ENCODE results near the gene SIK3. TPM values are rescaled to one million over a fixed set of nuclear protein-coding genes. Genes with fewer than 3 reads are reported as not detected.
"Not testable (repeated sequence)": the region's sequence is repeated elsewhere in the genome, so short reads cannot be mapped to it uniquely, and the experiment has no call there.

The SIK3 gene
- total and polyA plus RNA-seq, 4 donors, result 6.4 to 64.2 (median 39.0) TPM

DNA sequence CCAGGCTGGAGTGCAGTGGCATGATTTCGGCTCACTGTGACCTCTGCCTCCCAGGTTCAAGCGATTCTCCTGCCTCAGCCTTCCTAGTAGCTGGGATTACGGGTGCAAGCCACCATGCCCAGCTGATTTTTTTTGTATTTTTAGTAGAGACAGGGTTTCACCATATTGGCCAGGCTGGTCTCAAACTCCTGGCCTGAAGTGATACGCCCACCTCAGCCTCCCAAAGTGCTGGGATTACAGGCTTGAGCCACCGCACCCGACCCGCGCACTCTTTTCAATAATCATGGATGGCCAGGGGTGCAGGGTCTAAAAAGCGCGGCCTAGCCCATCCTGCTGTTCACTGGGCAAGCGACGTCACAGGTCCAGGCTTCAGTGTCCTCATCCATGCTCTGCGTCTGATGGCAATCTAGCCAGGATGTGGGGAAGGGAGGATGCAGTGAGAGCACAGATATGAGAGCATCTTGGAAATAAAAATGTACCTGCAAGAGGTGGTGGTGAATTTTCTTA, 263.6 kb downstream of the SIK3 start:
- intact Hi-C loops (cut with DNase I), result loop anchor here in 1 of 2 donors (5.0 kb wide), 1 partner anchor 47 kb away; the partner anchor contains the start of gene ZPR1
- H3K4me3 ChIP-seq (ENCODE audit: low read length in 2 of 2), result not testable (repeated sequence)

DNA sequence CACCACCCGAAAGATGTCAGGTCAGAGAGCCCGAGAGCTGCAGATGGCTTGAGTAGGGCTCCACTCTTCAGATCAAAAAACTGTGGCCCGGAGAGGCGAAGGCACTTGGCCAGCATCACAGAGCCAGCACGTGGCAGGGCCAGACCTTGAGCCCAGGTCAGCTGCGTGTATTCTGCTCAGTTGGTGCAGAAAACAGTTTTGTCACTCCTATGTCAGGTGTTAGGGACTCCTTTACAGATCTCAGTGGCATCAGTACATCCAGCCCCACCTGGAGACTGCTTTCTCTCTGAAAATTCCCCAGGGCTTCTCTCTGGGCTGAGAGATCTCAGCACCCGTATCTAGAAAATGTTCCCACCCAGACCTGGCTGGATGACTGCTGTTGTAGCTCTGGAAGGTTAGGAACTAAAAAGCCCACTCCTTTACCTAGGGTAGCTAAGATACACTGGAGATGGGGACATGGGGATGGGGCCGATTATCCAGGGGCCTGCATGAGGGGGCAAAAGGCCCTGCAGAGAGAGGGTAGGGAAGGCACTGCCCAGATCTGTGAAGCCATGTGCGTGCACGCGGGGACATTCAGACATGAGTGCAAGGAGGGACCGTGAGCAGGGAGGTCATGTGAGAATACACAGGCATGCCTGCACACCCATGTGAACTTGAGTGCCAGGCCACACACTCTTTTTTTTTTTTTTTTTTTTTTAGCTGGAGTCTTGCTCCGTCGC, 264.3 kb downstream of the SIK3 start:
- WGBS, 2 donors, result 93 to 94% methylated on average over 14 of the region's 14 CpGs
- H3K27me3 ChIP-seq (ENCODE audit: control insufficient read depth in 1 of 2, insufficient read depth in 2 of 2, low read length in 1 of 2), result no peaks in the 10 kb centered on the region
- ATAC-seq (ENCODE audit: low FRiP score) (no peak), DNase-seq (no peak)
- no peak overlapping the region for H3K27ac ChIP-seq (ENCODE audit: low read depth in 1 of 2, low read length in 2 of 2)
- H3K36me3 ChIP-seq (ENCODE audit: control insufficient read depth in 1 of 2, insufficient read depth in 2 of 2, low read length in 1 of 2), result no peaks in the 10 kb centered on the region
- H3K4me1 ChIP-seq (ENCODE audit: control insufficient read depth in 1 of 2, insufficient read depth in 2 of 2, low read length in 2 of 2), result no peaks in the 10 kb centered on the region
- no peak overlapping the region for H3K4me3 ChIP-seq (ENCODE audit: low read length in 2 of 2)
- intact Hi-C loops (cut with DNase I), result no loop called here
- H3K9me3 ChIP-seq (ENCODE audit: control insufficient read depth, low read length), result no peaks in the 10 kb centered on the region

More for the DNA sequence above, 263.6 kb downstream of the SIK3 start:
- not testable (repeated sequence) for H3K4me1 ChIP-seq (ENCODE audit: control insufficient read depth in 1 of 2, insufficient read depth in 2 of 2, low read length in 2 of 2); H3K27ac ChIP-seq (ENCODE audit: low read depth in 1 of 2, low read length in 2 of 2); H3K9me3 ChIP-seq (ENCODE audit: control insufficient read depth, low read length); ATAC-seq (ENCODE audit: low FRiP score); DNase-seq; H3K36me3 ChIP-seq (ENCODE audit: control insufficient read depth in 1 of 2, insufficient read depth in 2 of 2, low read length in 1 of 2); H3K27me3 ChIP-seq (ENCODE audit: control insufficient read depth in 1 of 2, insufficient read depth in 2 of 2, low read length in 1 of 2)
- 80 to 83% methylated on average over 13 of the region's 13 CpGs for WGBS, 2 donors

DNA sequence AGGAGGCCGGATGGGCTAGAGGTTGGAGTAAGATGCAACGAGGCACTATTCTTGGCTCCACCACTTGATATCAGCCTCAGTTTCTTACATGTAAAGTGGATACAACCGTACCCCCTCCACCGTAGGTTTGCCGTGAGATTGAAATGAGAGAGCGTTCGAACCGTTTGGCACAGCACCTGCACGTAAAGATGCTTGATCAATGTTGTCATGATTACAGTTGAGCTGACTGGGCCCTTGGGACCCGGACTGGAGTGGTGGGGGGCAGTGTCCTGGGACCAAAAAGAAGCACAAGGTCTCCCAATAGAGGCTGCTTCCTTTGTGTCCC, 264.8 kb downstream of the SIK3 start:
- Histone ChIP-seq H3K4me1 (ENCODE audit: control insufficient read depth in 1 of 2, insufficient read depth in 2 of 2, low read length in 2 of 2) (no peaks in the 10 kb centered on the region), H3K4me3 (ENCODE audit: low read length in 2 of 2) (no peak overlapping the region), H3K36me3 (ENCODE audit: control insufficient read depth in 1 of 2, insufficient read depth in 2 of 2, low read length in 1 of 2) (no peaks in the 10 kb centered on the region), H3K27me3 (ENCODE audit: control insufficient read depth in 1 of 2, insufficient read depth in 2 of 2, low read length in 1 of 2) (no peaks in the 10 kb centered on the region), H3K27ac (ENCODE audit: low read depth in 1 of 2, low read length in 2 of 2) (no peak overlapping the region), H3K9me3 (ENCODE audit: control insufficient read depth, low read length) (no peaks in the 10 kb centered on the region)
- DNase-seq (no peak), ATAC-seq (ENCODE audit: low FRiP score) (no peak)
- 95 to 96% methylated on average over 10 of the region's 10 CpGs for WGBS, 2 donors
- intact Hi-C loops (cut with DNase I), result no loop called here

DNA sequence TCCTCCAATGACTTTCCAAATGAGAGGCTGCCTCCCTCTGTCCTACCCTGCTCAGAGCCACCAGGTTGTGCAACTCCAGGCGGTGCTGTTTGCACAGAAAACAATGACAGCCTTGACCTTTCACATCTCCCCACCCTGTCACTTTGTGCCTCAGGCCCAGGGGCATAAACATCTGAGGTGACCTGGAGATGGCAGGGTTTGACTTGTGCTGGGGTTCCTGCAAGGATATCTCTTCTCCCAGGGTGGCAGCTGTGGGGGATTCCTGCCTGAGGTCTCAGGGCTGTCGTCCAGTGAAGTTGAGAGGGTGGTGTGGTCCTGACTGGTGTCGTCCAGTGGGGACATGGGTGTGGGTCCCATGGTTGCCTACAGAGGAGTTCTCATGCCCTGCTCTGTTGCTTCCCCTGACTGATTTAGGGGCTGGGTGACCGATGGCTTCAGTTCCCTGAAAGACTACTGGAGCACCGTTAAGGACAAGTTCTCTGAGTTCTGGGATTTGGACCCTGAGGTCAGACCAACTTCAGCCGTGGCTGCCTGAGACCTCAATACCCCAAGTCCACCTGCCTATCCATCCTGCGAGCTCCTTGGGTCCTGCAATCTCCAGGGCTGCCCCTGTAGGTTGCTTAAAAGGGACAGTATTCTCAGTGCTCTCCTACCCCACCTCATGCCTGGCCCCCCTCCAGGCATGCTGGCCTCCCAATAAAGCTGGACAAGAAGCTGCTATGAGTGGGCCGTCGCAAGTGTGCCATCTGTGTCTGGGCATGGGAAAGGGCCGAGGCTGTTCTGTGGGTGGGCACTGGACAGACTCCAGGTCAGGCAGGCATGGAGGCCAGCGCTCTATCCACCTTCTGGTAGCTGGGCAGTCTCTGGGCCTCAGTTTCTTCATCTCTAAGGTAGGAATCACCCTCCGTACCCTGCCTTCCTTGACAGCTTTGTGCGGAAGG, 265.6 kb downstream of the SIK3 start:
- DNase-seq (peak in 1 of 2 donors; percentile 57), ATAC-seq (ENCODE audit: low FRiP score) (no peak)
- intact Hi-C loops (cut with DNase I), result no loop called here
- Histone ChIP-seq H3K9me3 (ENCODE audit: control insufficient read depth, low read length) (no peaks in the 10 kb centered on the region), H3K4me3 (ENCODE audit: low read length in 2 of 2) (no peak overlapping the region), H3K27me3 (ENCODE audit: control insufficient read depth in 1 of 2, insufficient read depth in 2 of 2, low read length in 1 of 2) (no peaks in the 10 kb centered on the region), H3K27ac (ENCODE audit: low read depth in 1 of 2, low read length in 2 of 2) (no peak overlapping the region), H3K36me3 (ENCODE audit: control insufficient read depth in 1 of 2, insufficient read depth in 2 of 2, low read length in 1 of 2) (no peaks in the 10 kb centered on the region), H3K4me1 (ENCODE audit: control insufficient read depth in 1 of 2, insufficient read depth in 2 of 2, low read length in 2 of 2) (no peaks in the 10 kb centered on the region)
- 79 to 86% methylated on average over 12 to 13 of the region's 13 CpGs for WGBS, 2 donors

DNA sequence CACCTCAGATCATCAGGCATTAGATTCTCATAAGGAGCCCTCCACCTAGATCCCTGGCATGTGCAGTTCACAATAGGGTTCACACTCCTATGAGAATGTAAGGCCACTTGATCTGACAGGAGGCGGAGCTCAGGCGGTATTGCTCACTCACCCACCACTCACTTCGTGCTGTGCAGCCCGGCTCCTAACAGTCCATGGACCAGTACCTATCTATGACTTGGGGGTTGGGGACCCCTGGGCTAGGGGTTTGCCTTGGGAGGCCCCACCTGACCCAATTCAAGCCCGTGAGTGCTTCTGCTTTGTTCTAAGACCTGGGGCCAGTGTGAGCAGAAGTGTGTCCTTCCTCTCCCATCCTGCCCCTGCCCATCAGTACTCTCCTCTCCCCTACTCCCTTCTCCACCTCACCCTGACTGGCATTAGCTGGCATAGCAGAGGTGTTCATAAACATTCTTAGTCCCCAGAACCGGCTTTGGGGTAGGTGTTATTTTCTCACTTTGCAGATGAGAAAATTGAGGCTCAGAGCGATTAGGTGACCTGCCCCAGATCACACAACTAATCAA, 266.4 kb downstream of the SIK3 start:
- DNase-seq (no peak), ATAC-seq (ENCODE audit: low FRiP score) (no peak)
- Histone ChIP-seq H3K9me3 (ENCODE audit: control insufficient read depth, low read length) (no peaks in the 10 kb centered on the region), H3K27ac (ENCODE audit: low read depth in 1 of 2, low read length in 2 of 2) (no peak overlapping the region), H3K4me1 (ENCODE audit: control insufficient read depth in 1 of 2, insufficient read depth in 2 of 2, low read length in 2 of 2) (no peaks in the 10 kb centered on the region), H3K27me3 (ENCODE audit: control insufficient read depth in 1 of 2, insufficient read depth in 2 of 2, low read length in 1 of 2) (no peaks in the 10 kb centered on the region), H3K4me3 (ENCODE audit: low read length in 2 of 2) (no peak overlapping the region), H3K36me3 (ENCODE audit: control insufficient read depth in 1 of 2, insufficient read depth in 2 of 2, low read length in 1 of 2) (no peaks in the 10 kb centered on the region)
- intact Hi-C loops (cut with DNase I), result no loop called here
- WGBS, 2 donors, result 94 to 96% methylated on average over 7 of the region's 7 CpGs

DNA sequence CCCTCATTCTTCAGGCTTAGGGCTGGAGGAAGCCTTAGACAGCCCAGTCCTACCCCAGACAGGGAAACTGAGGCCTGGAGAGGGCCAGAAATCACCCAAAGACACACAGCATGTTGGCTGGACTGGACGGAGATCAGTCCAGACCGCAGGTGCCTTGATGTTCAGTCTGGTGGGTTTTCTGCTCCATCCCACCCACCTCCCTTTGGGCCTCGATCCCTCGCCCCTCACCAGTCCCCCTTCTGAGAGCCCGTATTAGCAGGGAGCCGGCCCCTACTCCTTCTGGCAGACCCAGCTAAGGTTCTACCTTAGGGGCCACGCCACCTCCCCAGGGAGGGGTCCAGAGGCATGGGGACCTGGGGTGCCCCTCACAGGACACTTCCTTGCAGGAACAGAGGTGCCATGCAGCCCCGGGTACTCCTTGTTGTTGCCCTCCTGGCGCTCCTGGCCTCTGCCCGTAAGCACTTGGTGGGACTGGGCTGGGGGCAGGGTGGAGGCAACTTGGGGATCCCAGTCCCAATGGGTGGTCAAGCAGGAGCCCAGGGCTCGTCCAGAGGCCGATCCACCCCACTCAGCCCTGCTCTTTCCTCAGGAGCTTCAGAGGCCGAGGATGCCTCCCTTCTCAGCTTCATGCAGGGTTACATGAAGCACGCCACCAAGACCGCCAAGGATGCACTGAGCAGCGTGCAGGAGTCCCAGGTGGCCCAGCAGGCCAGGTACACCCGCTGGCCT, 267.9 kb downstream of the SIK3 start:
- Histone ChIP-seq H3K4me1 (ENCODE audit: control insufficient read depth in 1 of 2, insufficient read depth in 2 of 2, low read length in 2 of 2) (no peaks in the 10 kb centered on the region), H3K4me3 (ENCODE audit: low read length in 2 of 2) (no peak overlapping the region), H3K27ac (ENCODE audit: low read depth in 1 of 2, low read length in 2 of 2) (no peak overlapping the region), H3K36me3 (ENCODE audit: control insufficient read depth in 1 of 2, insufficient read depth in 2 of 2, low read length in 1 of 2) (no peaks in the 10 kb centered on the region), H3K27me3 (ENCODE audit: control insufficient read depth in 1 of 2, insufficient read depth in 2 of 2, low read length in 1 of 2) (no peaks in the 10 kb centered on the region), H3K9me3 (ENCODE audit: control insufficient read depth, low read length) (no peaks in the 10 kb centered on the region)
- intact Hi-C loops (cut with DNase I), result no loop called here
- DNase-seq (no peak), ATAC-seq (ENCODE audit: low FRiP score) (no peak)
- 96 to 97% methylated on average over 17 of the region's 17 CpGs for WGBS, 2 donors

GRCh38 chr11:116829525-116830183, 268.6 kb downstream of the SIK3 start, which contains the start of gene APOC3:
APOC3 (plus strand) TSS chr11:116829907; CDS start chr11:116830583, 676 bp downstream.
- intact Hi-C loops (cut with DNase I), result no loop called here
- Histone ChIP-seq H3K27ac (ENCODE audit: low read depth in 1 of 2, low read length in 2 of 2) (no peak within 1 kb of the TSS), H3K4me3 (ENCODE audit: low read length in 2 of 2) (no peak within 1 kb of the TSS), H3K36me3 (ENCODE audit: control insufficient read depth in 1 of 2, insufficient read depth in 2 of 2, low read length in 1 of 2) (no peaks in the 10 kb centered on the region), H3K9me3 (ENCODE audit: control insufficient read depth, low read length) (no peaks in the 10 kb centered on the region), H3K4me1 (ENCODE audit: control insufficient read depth in 1 of 2, insufficient read depth in 2 of 2, low read length in 2 of 2) (no peaks in the 10 kb centered on the region), H3K27me3 (ENCODE audit: control insufficient read depth in 1 of 2, insufficient read depth in 2 of 2, low read length in 1 of 2) (no peaks in the 10 kb centered on the region)
- ATAC-seq (ENCODE audit: low FRiP score) (no peak), DNase-seq (no peak)
- WGBS, 2 donors, result 72 to 75% methylated on average over 9 of the region's 9 CpGs
